GM23248 (cell line): Measurements from ENCODE around the gene POLG.

ENCODE experiments used
- EZH2 ChIP-seq: fragments of 200-600 bp; sonication (generic); IDR thresholded peaks from 2 replicates; pipeline ENCODE4 v1.6.1; 2018; ENCODE audit warnings: antibody characterized with exemption, mild to moderate bottlenecking; ENCODE audit not compliant: insufficient read depth, poor library complexity, severe bottlenecking
- EZH2phosphoT487 ChIP-seq: fragments of 200-600 bp; sonication (generic); IDR thresholded peaks from 2 replicates; pipeline ENCODE4 v1.6.1; 2018; ENCODE audit warnings: antibody characterized with exemption, moderate library complexity, mild to moderate bottlenecking, low read depth; ENCODE audit not compliant: insufficient read depth

- TF ChIP-seq EZH2 (no peak), EZH2phosphoT487 (no peak)
Measured at GRCh38 chr15:89325039-89325803, 9.4 kb downstream of the POLG start.
